SIG-M5 treated with dmso at 0.1 percent for 504 hours (cell line): ENCODE data around the gene GAK.

Experiments used
- DNase-seq: peaks from one replicate; lab custom pipeline; 2025; ENCODE audit not compliant: unreplicated experiment; lab: John Stamatoyannopoulos, UW

The GAK gene

DNA sequence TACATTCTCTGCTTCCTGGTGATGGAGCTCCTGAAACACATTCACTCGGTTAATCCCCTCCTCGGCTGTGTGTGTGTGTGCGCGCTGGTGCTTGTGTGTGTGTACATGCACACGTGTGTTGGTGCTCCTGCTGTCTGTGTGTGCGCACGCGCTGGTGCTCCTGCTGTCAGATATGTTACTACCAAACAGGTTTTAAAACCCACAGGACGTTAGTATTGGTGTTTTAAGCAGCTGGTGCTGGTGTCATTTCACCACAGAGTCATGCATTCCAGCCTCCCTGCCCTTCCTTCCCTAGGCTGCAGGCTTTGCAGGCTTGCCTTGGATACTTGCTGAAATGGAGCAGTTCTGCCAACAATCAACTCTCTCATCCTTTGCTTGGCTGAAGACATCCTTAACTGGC is 58.1 kb downstream of the GAK start:
- DNase-seq: no peak

DNA sequence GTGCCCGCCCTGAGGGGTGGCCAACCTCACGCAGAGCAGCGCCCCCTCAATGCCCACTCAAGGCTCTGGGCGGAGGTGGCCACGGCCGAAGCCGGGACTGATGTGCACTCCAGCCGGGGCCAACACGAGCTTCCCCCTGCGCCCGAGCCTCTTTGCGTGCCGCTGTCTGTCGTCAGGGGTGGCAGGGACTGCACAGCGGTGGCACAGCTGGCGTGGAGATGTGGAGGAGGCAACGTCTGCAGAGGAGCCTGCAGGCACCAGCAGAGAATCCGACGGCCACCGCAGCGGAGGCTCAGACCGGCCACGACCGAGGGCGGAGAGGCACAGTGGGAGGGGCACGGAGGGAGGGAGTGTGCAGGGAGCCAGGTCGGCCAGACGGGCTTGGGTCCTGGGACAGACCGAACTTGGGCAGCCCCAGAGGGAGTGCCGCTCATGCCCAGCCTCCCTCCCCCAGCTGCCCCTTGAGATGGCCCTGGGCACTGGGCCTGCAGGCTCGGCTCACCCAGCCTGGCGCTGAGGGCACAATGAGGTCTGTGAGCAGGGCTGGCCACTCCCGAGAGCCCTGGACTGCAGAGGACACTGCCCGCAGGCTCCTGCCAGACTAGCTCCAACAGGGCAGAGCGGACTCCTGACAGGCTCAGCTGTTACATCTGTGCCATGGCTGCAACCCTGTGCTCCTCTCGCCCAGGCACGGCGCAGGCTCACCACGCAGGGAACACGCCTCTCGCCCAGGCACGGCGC is 59.7 kb downstream of the GAK start:
- no peak for DNase-seq

DNA sequence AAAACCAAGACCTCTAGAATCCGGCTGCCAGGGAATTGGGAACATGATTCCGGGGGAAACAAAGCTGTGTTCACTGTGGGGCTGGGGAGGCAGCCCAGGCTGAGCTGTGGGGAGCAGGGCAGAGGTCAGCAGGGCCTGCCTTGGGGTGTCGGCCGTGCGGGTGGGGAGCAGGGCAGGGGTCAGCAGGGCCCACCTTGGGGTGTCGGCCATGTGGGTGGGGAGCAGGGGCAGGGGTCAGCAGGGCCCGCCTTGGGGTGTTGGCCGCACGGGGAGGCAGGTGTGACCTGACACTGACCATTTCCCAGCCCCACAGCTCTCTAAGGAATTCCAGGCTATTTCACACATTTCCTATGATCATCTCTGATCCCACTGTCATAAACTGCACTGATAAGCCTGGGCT is 60.6 kb downstream of the GAK start:
- no peak for DNase-seq

DNA sequence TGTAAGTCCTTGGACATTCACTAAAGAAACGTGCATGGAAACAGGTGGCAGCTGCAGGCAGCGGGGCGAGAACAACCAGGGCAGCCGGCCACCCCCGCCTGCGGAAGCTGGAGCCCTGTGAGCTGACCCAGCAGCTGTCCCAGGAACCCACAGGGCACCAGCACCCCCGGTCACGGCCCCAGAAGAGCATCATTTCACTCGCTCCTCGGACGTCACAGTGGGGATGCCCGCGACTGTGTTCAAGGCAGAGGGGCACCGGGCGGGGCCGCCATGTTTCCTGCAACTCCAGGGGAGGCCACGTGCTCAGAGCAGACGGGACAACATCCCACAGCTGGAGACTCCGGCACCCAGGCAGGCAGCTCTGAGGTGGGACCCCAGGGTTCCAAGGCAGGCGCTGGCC is 61.2 kb downstream of the GAK start:
- no peak for DNase-seq

DNA sequence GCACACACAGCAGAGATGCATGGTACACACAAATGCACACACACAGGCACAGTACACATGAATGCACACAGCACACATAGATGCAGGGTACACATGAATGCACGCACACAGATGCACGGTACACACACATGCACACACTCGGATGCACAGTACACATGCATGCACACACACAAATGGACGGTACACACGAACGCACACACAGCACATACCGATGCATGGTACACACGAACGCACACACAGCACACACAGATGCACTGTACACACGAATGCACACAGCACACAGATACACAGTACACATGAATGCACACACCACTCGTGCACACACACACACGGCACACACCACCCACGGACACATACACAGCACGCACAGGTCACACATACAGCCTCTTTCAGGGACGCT is 62.3 kb downstream of the GAK start:
- DNase-seq: no peak

DNA sequence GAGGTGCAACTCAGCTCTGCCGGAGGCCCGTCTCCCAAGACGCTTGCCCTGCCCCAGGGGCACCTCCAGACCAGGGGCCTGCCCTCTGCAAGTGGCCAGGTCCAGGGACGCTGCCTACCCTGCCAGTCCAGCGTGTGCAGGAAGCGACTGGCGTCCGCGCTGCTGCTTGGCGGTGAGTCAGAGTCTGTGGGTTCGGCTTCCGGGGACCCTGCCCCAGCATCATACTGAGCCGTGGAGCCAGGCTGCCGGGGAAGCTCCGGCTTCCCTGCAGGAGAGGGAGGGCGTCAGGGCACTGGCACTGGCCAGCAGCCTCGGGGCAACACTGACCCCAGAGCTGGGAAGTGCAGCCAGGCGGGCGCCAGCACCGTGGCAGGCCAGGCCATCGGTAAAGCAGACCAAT is 63.7 kb downstream of the GAK start:
- no peak for DNase-seq

DNA sequence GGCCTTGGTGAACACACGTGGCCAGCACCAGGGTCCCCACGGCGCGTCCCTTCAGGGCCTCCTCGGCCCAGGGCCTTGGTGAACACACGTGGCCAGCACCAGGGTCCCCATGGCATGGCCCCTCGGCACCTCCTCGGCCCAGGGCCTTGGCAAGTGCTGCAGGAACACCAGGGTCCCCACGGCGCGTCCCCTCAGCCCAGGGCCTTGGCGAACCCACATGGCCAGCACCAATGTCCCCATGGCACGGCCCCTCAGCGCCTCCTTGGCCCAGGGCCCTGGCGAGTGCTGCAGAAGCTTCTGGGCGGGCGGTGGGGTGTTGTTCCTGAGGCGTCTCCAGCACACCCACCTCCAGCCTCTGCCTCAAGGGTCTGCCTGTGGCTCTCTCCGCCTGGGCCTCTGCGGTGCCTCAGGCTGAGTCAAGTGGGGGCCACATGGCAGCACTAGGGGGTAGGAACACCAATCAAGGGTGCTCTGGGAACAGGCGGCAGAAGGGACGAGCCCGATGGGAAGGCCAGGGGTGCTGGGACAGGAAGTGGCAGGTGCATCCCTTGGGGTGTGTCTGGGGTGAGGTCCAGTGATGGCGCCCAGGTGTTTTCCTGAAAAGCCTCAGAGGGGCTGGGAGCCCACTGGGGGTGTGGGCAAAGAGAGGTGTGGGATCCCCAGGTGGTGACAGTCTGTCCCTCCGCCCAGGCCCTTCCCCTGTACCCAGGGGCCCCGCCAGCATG is 64.4 kb downstream of the GAK start:
- DNase-seq: no peak

DNA sequence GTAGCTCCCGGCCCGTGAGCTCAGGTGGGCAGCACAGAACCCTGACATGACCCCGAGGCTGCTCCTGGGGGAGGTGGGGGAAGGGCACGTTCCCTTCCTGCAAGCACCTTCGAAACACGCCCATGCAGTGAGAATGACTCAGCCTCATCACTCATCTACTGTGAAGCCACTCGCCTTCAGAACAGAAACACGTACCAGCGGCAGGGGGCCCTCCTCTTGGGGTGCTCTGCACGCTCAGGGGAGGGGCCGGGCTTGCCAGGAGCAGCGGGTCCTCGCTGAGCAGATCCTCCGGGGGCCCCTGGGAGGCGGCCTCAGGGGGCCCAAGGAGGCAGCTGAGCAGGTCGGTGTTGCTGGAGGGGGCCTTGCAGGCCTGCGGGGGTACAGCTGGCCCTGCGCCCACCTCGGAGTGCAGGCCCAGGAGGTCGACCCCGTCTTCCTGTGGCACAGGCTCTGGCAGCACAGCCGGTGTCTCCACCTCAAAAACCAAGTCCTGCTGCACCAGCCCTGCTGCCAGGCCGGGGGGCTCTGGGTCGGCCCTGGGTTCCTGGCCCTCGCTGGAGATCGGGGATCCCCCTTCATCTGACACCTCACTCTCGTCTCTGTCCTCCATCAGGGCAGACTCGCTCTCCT is 65.2 kb downstream of the GAK start:
- DNase-seq: no peak

DNA sequence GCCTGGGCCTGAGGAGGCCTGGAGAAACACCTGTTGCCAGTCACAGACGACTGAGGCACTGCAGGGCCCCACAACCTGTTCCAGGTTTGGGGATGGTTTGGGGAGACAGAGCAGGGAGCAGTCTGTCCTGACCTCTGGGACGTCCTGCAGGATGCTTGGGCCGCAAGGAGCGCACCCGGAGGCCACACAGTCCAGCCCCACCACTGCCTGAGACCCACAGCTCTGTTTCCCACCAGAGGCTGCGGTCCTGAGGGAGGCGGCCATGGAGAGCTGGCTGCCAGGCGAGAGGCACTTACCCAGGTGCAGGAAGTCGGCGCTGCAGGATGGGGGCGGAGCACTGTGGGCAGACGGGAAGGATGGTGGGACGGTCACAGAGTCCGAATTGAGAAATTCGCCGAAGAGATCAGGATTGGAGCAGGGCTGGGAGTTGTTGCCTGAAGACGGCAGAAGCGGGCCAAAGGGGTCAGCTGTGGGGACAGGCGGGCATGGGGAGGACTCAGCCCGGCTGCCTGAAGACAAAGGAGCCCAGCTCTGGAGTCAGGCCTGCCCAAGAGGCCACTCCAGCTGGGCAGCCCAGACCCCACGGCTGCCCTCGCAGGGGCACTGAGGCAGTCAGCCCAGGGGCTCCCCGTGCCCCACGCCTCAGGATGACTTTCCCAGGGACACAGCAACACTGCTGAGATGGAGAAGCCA is 65.9 kb downstream of the GAK start:
- no peak for DNase-seq

DNA sequence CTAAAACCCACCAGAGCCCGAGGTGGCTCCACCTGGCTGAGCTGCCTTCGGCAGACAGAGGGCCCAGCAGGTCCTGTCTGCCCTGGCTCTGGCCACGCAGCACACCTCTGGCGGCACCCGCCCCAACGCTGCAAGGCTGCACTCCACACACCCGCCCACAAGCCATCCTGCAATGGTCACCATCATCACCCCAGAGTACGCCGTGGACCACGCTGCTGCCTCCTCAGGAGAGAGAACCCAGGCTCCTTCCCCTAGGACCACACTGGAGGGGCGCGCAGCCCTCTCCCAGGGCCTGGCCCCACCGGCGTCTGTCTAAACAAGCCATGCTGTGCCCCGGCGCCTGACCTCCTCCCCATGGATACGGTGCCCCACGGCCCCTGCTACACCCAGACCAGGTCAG is 66.5 kb downstream of the GAK start:
- no peak for DNase-seq

DNA sequence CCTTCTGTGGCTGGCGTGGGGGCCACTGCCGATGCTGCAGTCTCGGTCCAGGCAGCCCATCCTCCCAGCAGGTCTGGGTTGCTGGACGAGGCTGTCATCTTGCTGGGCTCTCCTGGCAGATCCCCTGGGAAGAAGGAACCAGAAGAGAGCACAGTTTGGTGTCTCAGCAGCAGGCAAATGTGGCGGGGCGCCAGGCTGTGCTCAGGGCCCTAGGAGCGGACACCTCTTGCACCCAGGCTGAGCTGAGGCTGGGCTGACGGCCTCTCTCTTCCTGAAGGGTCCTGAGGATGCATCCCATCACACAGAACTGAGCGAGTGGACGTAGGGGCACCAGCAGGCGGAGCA is 67.0 kb downstream of the GAK start:
- DNase-seq: no peak

DNA sequence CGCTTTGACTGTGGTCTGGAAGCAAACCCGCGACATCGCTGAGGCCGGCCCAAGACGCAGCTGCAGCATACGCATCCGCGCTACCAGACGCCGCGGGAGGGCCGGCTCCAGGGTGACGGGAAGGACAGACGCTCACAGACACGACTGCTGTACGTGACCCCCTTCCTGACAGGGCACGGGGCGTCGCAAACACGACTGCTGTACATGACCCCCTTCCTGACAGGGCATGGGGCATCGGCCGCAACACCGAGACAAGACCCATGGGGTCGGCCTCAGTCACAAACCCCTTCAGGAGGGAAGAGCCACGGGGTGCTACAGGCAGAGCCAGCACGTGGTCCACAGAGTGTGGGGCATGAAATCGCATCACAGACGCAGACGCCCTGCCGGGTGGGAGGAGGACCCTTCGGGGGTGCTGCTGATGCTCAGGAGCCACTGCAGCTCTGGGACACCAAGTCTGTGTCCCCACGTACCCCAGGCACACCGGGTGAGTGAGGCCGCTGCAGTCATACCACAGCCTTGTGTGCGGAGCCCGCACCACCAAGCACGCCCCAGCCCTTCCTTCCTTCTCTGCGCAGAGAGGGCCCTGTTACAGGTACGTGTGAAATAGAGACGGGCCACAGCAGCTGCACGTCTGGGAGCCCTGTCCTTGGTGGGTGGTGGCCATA is 67.5 kb downstream of the GAK start:
- no peak for DNase-seq

DNA sequence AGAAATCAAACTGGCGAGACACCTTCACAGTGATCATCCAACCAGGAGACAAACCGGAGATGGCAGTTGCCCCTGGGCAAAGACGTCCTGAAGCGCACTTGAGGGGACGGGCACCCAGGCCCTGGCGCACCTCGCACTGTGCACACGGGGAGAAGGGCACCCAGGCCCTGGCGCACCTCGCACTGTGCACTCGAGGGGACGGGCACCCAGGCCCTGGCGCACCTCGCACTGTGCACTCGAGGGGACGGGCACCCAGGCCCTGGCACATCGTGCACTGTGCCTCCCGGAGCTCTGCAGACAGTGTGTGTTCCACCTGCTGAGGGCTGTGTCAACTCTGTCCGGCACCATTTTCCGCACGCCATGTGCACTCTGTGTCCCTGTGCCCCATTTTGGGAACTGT is 71.6 kb downstream of the GAK start:
- DNase-seq: no peak

DNA sequence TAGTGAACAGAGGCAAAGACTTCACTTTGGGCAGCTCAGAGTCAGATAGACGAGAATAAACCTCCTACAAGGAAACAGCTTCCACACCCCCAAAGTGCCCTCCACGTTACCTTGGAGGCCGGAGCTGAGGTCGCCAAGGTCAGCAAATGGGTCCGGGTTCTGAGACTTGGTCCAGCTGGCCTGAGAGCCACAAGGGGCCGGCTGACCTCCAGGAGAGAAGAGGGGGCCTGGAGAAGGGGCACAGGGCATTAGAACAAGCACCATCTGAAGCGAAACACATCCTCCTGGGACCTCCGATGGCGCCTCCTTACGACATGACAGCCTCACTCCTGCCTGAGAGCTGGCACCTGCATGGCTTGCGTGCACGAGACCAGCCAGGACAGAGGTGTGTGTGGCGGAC is 72.6 kb downstream of the GAK start:
- DNase-seq: no peak

DNA sequence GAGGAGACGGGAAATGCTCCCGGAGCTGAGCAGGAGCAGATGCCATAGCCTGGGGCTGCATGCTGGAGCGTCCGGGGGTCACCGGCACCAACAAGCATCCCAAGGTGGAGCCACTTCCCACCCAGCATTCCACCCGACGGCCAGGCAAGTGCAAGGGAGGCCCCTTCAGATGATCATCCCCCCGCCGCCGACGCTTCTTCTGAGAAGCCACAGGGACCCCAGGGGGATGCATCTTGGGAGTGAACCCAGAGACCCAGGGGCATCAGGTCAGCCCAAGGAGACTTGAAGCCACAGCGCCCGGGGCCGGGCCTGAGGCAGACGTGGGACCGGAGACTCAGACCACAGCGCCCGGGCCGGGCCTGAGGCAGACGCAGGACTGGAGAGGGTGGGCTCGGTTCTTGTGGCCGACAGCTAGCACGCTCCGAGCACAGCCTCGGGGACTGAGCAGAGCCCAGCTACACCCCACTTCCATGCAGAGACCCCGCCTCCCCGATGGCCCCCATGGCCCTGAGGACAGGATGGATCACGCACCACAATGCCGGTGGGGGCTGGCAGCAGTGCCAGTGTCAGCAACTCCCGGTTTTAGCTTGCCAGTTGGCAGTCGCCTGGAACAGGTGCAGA is 73.2 kb downstream of the GAK start:
- DNase-seq: no peak

DNA sequence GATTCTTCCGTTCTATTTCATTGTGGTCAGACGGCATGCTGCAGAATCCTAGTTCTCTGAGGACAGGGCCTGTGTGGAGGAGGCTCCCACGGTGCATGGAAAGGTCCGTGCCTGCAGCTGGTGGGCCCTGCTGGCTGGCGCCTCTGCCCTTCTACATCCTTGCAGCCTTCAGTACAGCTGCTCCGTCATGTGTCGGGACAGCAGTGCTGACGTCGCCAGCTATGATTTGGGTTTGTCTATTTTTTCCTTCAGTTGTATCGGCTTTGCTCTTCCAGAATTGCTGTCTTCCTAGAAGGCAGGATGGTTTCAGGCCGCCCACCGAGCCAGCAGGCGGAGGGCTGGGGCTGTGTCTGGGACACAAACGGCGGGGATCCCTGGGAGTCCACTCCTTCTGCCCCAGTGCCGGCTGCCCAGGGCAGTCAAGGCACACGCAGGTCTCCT is 74.1 kb downstream of the GAK start:
- DNase-seq: no peak

DNA sequence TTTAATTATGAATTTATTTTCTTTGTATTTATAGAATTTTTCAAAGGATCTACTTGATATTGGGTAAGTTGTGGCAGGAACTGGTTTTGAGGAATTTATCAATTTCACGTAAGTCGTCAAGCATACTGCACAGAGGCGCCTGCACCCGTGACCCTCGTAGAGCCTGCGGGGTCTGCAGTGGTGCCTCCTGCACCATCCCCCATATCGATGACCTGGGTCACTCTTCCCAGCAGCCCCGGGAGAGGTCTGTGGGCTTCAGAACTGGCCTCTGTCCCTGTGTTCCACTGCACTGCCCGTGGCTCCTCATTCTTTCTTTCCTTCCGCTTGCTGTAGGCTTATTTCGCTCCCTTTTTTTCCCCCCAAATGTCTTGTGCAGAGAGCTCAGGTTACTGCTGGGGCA is 74.7 kb downstream of the GAK start:
- no peak for DNase-seq

DNA sequence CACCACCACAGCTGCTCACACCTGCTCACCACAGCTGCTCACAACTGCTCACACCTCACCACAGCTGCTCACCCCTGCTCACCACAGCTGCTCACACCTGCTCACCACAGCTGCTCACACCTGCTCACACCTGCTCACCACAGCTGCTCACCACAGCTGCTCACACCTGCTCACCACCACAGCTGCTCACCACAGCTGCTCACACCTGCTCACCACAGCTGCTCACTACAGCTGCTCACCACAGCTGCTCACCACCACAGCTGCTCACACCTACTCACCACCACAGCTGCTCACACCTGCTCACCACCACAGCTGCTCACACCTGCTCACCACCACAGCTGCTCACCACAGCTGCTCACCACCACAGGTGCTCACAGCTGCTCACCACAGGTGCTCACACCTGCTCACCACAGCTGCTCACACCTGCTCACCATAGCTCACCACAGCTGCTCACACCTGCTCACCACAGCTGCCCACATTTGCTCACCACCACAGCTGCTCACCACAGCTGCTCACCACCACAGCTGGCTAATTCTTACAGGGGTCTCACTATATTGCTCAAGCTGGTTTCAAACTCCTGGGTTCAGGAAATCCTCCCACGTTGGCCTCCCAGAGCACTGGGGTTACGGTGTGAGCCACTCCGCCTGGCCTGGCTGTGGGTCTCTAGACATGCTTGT is 75.8 kb downstream of the GAK start:
- DNase-seq: no peak

DNA sequence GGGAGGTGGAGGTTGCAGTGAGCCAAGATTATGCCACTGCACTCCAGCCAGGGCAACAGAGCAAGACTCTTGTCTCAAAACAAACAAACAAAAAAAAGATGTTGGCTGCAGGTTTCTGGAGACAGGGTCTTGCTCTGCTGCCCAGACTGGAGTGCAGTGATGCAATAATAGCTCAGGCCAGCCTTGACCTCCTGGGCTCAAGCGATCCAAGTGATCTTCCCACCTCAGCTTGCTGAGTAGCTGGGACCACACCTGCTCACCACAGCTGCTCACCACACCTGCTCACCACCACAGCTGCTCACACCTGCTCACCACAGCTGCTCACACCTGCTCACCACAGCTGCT is 76.3 kb downstream of the GAK start:
- DNase-seq: no peak

DNA sequence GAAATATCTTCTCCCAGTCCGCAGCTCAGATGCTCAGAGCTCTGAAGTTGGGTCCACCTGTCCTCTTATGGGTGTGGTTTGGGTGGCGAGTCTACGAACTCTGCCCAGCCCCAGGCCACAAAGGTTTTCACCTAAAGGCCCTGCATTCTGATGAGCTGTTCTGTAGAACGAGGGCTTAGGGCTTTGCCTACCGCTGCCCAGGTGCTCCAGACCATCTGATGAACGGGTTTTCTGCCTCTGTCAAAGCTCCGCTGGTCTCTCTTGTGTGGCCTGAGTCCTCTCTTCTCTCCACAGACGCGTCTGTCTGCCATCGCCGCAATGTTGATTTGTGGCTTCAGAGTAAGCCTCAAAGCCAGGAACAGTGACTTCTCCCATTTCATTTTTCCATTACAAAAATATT is 77.8 kb downstream of the GAK start:
- DNase-seq: no peak

DNA sequence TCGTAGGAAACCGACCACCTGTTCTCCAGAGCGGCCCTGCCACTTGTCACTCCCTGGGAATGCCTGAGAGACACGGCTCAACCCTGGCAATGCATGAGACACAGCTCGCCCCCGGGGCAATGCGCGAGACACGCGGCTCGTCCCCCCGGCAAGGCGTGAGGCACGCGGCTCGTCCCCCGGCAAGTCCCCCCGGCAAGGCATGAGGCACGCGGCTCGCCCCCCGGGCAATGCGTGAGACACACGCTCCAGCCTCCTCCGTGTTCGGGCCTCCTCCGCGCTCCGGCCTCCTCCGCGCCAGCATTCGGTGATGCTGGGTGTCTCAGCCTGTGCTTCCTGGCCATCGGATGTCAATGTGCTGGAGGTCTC is 78.7 kb downstream of the GAK start:
- no peak for DNase-seq
